Stimulated activated naive CD4-positive, alpha-beta T cell treated with Interleukin-2 at 50 U/mL for 16 hours (primary cell): Measurements from ENCODE around the gene TSKS.

Experiments used
- DNase-seq: peaks from one replicate; lab custom pipeline; 2025; lab: John Stamatoyannopoulos, UW

Gene TSKS

DNA sequence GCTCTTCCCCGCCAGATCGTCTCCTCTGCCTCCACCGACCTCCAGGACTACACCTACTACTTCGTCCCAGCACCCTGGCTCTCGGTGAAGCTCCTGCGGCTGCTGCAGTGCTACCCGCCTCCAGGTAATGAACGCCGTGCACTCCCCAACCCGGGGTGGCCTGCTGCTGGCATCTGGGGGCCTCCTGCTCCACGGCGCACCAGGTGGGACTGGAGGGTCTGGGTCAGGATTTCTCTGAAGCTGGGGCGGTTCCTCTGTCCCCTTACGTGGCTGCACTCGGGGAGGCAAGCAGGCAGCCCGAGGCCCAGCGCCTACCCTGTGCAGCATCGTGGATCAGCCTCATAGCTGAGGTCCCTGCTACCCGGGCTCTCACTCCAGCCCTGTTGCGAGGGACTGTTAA lies 32.5 kb upstream of the TSKS start:
- no peak for DNase-seq

GRCh38 chr19:49793561-49793840 lies 30.4 kb upstream of the TSKS start:
- no peak for DNase-seq

DNA sequence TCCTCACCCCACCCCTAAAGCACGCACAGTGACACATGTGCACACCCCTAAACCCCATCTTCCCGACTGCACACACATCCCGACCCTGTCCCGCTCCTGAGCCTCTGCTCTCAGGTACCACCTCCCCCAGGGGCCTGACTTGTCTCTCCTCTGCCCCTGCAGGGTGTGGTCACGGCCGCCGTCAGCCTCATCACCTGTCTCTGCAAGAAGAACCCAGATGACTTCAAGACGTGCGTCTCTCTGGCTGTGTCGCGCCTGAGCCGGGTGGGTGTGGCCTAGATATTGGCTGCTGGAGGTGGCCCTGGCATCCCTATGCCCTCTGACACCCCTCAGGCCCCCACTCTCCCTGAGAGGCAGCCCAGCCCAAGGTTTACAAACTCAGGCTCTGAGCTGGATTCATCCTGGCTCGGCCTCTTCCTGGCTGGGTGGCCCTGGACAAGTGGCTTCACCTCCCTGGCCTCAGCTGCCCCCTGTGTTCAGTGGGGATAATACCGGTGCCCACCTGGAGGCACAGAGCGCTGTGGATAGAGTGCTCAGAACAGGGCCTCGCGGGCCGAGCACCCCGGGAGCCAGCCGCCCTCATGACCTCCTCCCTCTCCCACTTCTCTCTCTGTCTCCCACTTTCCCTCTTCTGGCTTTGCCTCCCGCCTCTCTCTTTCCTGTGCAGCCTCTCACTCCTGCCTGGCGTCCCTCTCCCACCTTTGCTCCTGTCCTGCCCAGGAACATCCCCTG lies 29.9 kb upstream of the TSKS start:
- DNase-seq, result no peak

DNA sequence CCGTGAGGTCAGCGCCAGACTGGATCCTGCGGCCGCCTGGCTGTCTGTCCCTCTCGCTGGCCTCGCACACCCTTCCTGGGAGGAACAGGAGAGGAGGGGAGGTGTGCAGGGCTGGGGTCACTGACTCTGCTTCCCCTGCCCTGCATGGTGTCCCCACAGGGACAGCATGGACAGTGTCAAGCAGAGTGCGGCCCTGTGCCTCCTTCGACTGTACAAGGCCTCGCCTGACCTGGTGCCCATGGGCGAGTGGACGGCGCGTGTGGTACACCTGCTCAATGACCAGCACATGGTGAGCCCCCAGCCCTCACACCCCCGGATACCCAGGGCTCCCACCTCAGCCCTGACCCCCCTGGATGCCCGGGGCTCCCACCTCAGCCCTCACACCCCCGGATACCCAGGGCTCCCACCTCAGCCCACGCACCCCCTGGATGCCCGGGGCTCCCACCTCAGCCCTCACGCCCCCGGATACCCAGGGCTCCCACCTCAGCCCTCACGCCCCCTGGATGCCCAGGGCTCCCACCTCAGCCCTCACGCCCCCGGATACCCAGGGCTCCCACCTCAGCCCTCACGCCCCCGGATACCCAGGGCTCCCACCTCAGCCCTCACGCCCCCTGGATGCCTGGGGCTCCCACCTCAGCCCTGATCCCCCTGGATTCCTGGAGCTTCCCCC lies 28.8 kb upstream of the TSKS start:
- DNase-seq, result no peak

DNA sequence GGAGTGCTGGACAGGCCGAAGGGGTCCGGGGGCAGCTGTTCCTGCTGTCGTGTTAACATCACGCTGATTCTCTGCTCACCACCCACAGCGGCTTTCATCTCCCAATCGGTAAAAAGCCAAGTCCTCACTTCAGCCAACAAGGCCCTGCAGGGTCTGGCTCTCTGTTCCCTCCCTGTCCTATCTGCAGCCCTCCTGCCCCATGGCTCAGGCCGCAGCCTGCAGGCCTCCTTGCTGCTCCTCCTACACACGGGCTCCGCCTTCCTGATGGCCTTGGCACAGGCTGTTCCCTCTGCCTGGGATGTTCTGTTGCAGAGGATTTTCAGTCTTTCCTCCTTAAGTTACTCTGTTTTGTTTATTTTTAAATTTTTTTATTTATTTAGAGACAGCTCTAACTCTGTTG lies 27.8 kb upstream of the TSKS start:
- no peak for DNase-seq

DNA sequence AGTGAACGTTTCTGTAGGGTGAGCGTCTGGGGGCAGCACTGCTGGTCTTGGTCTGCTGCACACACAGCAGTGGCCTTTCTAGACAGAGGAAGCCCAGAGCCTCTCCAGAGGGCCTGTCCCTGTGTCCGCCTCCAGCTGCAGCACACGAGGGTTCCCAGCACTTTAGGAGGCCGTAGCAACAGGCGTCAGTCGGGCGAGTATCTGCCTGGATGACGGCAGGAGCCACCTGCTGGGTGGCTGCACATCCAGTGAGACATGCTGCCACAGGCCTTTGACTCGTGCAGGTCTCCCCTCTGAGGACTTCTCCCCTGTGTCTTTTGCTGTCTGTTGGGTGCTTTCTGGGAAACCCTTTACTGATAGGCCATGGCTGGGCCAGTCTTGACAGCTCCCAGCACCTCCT lies 25.8 kb upstream of the TSKS start:
- no peak for DNase-seq

- DNase-seq, result no peak
Observed at GRCh38 chr19:49787746-49788145, 24.6 kb upstream of the TSKS start.

GRCh38 chr19:49786376-49786820 lies 23.3 kb upstream of the TSKS start:
- no peak for DNase-seq

DNA sequence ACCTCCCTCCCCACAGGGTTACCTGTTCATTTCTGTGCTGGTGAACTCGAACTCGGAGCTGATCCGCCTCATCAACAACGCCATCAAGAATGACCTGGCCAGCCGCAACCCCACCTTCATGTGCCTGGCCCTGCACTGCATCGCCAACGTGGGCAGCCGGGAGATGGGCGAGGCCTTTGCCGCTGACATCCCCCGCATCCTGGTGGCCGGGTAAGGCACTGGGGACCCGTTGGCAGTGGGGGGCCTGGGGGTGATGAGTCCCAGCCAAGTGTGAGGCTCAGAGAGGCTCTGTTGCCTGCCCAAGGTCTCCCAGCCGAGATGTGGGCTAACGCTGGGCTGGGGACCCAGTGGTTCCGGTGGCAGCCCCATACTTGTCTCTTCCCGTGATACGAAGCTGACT lies 19.4 kb upstream of the TSKS start:
- DNase-seq, result no peak

DNA sequence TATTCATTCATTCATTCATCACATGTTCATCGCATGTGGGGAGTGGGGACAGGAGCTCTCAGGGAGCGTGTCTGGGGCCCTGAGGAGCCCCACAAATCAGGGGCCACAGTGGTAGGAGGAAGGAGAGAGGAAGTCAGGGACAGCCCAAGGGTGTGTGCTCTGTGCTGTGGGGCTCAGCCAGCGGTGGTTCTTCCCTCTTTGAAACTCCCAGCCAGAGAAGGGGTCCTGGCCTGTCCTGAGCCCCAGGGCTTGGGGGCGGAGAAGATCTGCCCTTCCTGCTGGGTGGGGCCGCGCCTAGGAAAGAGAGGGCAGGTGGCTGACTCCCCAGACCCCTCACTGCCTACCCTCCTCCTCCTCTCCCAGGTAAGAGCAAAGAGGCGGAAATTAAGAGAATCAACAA lies 18.3 kb upstream of the TSKS start:
- DNase-seq, result no peak

DNA sequence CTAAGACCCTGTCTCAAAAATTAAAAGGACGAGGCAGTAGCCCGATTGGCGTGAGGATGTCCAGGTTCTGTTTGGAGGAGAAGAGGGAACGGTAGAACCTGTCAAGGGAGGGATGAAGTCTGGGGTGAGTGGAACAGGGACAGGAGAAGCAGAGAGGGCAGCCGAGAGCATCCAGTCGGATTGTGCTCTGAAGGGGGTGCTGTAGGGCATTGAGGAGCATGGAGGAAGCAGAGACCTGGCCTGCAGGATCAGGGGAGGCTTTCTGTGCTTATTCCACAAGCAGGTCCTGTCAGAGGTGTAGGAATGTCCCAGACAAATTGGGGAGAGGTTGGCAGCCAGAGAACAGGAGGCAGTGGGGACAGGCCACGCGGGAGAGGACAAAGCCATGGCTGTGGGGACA lies 17.8 kb upstream of the TSKS start:
- no peak for DNase-seq

GRCh38 chr19:49779731-49780555 lies 16.8 kb upstream of the TSKS start:
- no peak for DNase-seq

DNA sequence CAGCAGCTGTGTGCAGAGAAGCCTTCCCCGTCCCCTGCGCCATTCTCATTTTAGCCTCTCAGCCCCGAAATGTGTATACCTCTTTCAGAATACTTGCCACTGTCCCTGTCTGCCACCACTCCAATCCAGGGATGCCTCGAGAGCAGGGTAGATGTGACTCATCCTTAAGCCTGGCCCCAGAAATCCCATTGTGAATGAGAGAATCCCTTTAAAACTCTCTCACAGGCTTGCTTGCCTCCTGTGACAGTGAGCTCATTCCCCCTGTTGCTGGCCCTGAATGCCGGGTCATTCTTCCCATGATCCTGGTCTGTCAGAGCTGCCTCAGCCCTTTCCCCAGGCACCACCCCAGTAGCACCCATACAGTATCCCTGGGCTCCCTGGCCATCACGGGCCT lies 13.3 kb upstream of the TSKS start:
- DNase-seq, result no peak

- DNase-seq, result no peak
Observed at GRCh38 chr19:49775742-49776370, 12.8 kb upstream of the TSKS start.

- DNase-seq, result no peak
Observed at GRCh38 chr19:49774969-49775368, 11.9 kb upstream of the TSKS start.

GRCh38 chr19:49773663-49774350 lies 10.7 kb upstream of the TSKS start:
- DNase-seq, result no peak

GRCh38 chr19:49772850-49773432 lies 9.8 kb upstream of the TSKS start:
- no peak for DNase-seq

DNA sequence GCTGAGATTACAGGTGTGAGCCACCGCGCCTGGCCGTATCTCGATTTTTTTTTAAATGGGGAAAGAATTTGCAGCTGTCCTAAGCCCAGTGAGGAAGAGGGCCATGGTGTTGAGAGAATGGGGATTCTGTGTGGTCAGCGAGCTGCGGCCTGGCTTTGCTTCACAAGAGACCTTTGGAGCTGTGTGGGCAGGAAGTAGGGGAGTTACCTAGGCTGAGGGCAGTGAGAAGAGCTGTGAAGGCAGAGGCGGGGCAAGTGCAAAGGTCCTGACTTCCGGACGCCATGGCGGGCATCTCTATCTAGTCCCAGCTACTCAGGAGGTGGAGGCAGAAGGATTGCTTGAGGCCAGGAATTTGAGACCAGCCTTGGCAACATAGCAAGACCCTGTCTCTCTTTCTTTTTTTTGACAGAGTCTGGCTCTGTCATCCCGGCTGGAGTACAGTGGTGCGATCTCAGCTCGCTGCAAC lies 8.6 kb upstream of the TSKS start:
- no peak for DNase-seq

DNA sequence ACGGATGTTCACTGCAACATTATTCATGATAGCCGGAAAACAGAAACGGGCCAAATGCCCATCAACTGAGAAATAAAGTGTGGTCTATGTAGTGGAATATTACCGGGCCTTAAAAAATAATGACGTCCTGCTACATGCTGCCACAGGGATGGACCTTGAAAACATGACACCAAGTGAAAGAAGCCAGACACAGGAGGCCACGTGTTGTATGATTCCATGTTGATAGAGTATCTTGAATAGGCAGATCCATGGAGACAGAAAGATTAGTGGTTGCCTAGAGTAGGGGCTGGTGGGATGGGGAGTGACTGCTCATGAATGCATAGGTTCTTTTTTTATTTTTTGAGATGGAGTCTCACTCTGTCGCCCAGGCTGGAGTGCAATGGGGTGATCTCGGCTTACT lies 7.4 kb upstream of the TSKS start:
- no peak for DNase-seq

DNA sequence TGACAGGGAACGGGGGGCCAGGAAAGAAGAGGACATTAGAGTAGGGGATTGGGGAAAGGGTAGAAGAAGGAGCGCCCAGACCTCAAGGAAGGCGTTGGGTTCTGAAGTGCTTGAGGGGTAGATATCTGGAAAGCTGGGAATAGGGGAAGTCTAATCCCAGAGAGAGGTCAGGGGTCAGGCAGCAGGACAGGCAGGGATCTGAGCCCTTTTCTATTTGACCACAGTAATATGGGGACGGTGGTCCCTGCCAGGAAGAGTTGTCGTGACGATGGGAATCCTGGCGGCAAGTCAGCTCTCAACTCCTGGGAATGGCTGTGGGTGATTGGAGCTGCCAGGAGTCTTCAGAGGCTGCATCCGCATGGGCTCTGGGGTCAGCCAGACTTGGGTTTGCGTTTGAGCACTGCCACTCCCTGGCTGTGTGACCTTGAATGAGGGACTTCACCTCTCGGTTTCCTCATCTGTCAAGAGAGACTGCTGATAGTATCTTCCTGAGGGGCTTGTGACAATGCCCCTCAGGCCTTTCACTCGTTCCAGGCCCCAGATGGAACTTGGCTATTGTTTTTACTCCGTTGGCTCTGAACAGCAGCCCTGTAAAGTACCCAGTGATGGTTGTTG lies 5.0 kb upstream of the TSKS start:
- no peak for DNase-seq

DNA sequence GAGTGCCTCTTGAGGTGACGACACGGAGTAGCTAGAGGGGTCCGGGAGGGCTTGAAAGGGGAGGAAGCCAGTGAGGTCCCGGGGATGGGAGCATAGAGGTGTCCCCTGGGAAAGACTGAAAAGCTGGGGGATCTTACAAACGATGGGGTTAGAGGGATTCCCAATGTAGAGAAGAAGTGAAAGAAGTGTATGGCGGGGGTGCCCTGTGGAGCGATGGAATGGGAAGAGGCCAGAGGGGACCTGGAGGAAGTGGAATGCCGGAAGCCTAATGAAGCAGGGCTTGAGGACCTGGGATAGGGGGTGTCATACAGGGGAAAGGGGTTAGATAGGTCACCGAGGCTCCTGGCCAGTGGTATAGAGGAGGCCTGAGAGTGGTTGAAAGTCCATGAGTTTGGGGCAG lies 4.3 kb upstream of the TSKS start:
- DNase-seq, result no peak
